ENCODE data around the gene ADRA2B. TPM values are rescaled to one million over a fixed set of nuclear protein-coding genes. Genes with fewer than 3 reads are reported as not detected.
"Not testable (repeated sequence)": the region's sequence is repeated elsewhere in the genome, so short reads cannot be mapped to it uniquely, and the experiment has no call there.

Gene ADRA2B
- total RNA-seq, 1 donor from 2014 or later = 0.32 TPM

DNA sequence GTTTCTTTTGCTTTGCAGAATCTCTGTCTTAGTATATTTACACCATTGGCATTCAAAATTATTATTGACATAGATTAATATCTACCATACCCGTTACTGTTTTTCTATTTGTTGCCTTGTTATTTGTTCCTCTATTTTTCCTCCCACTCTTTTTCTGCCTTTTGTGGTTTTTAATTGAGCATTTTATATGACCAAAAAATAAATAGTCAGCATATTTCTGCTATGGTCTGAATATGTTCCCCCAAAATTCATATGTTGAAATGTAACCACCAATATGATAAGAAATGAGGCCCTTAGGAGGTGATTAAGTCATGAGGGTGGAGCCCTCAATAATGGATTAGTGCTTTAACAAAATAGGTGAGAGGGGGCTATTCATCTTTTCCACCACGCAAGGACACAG is 35.3 kb downstream of the ADRA2B start:
- intact Hi-C loops (cut with DNase I) = no loop called here
- DNase-seq (no peak), ATAC-seq (no peak)
- H3K4me1 ChIP-seq = no peaks in the 10 kb centered on the region
- H3K9me3 ChIP-seq = no peaks in the 10 kb centered on the region
- no peaks in the 10 kb centered on the region for H3K27me3 ChIP-seq (ENCODE audit: low read depth)
- no peak overlapping the region for H3K4me3 ChIP-seq
- no peaks in the 10 kb centered on the region for H3K36me3 ChIP-seq
- TF ChIP-seq, protein P1, sequence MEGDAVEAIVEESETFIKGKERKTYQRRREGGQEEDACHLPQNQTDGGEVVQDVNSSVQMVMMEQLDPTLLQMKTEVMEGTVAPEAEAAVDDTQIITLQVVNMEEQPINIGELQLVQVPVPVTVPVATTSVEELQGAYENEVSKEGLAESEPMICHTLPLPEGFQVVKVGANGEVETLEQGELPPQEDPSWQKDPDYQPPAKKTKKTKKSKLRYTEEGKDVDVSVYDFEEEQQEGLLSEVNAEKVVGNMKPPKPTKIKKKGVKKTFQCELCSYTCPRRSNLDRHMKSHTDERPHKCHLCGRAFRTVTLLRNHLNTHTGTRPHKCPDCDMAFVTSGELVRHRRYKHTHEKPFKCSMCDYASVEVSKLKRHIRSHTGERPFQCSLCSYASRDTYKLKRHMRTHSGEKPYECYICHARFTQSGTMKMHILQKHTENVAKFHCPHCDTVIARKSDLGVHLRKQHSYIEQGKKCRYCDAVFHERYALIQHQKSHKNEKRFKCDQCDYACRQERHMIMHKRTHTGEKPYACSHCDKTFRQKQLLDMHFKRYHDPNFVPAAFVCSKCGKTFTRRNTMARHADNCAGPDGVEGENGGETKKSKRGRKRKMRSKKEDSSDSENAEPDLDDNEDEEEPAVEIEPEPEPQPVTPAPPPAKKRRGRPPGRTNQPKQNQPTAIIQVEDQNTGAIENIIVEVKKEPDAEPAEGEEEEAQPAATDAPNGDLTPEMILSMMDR (IDR thresholded peaks at IDR 0.05) = no peak
- no peak overlapping the region for H3K27ac ChIP-seq

DNA sequence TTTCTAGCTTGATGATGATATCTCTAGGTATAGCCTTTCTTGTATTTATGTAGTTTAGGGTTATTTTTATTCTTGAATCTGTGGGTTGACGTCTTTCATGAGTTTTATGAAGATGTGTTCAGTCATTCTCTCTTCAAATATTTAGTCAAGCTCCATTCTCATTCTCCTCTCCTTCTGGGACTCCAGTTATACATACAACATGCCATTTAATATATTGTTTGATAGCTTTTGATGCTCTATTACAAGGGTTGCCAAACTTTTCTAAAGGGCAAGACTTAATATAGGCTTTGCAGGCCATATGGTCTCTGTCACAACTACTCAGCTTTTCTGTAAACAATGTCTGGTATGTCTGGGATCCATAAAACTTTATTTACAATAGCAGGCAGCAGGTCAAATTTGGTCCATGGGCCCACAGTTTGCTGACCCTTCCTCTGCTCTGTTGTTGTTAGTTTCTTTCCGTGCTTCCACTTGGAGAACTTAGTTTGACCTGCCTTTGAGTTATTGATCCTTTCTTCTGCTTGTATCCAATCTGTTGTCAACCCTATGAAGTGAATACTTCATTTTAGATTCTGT is 41.1 kb downstream of the ADRA2B start:
- H3K27me3 ChIP-seq (ENCODE audit: low read depth) = no peaks in the 10 kb centered on the region
- no peak for DNase-seq
- no peaks in the 10 kb centered on the region for H3K4me1 ChIP-seq
- no peak overlapping the region for H3K27ac ChIP-seq
- no peak for ATAC-seq
- TF ChIP-seq, protein P1 (IDR thresholded peaks at IDR 0.05) = no peak
- intact Hi-C loops (cut with DNase I) = no loop called here
- no peaks in the 10 kb centered on the region for H3K36me3 ChIP-seq
- H3K4me3 ChIP-seq = no peak overlapping the region
- H3K9me3 ChIP-seq = no peaks in the 10 kb centered on the region

DNA sequence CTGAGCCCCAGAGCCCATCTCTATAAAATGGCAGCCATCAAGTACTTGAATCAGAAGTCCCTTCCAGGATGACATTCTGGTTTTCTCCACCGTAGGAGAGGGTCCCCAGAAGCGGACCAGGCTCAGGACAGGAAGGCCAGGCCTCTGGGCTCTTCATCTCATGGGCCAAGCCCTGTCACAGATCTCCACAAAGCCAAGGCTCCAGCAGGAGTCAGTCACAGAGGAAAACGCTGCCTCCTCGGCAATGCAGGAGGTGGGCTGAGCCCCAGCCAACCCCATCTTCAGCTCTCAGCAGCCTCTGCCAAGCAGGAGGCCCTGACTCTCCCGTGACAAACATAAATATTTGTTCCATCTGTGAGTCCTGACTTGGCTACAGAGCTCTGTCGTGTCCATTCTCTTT is 42.2 kb downstream of the ADRA2B start:
- intact Hi-C loops (cut with DNase I) = no loop called here

DNA sequence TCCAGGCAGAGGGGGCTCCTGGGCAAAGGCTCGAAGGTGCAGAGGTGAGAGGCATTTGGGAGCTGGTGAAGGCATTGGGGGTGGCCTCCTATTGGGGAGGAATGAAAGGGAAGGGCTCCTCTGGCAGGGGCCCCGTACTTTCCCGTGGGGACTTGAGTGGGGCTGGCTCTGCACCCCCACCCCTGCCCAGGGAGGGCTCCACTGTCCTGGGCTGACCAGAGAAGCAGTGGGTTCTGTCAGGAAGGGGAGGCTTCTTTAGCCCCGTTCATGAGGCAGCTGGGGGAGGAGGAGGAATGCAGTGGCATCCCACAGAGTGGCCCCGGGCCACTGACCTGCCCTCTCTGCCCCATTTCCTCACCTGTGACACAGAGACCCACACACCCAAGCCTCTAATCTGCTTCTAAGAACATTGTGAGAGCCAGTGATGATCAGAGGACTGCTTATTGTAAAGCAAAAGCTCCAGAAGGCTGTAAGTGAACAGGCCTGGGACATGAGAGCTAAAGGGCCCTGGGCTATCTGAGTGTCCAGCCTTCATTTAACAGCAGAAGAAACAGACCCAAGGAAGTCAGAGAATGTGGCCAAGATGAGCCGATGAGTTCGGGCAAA is 43.1 kb downstream of the ADRA2B start:
- DNase-seq (no peak), ATAC-seq (no peak)
- intact Hi-C loops (cut with DNase I) = no loop called here

More for the DNA sequence above, 42.2 kb downstream of the ADRA2B start:
- H3K27me3 ChIP-seq (ENCODE audit: low read depth) = no peaks in the 10 kb centered on the region
- H3K4me1 ChIP-seq = no peaks in the 10 kb centered on the region
- TF ChIP-seq, protein P1 (IDR thresholded peaks at IDR 0.05) = no peak
- H3K36me3 ChIP-seq = no peaks in the 10 kb centered on the region
- ATAC-seq (no peak), DNase-seq (no peak)
- no peak overlapping the region for H3K27ac ChIP-seq
- H3K4me3 ChIP-seq = no peak overlapping the region
- H3K9me3 ChIP-seq = no peaks in the 10 kb centered on the region

DNA sequence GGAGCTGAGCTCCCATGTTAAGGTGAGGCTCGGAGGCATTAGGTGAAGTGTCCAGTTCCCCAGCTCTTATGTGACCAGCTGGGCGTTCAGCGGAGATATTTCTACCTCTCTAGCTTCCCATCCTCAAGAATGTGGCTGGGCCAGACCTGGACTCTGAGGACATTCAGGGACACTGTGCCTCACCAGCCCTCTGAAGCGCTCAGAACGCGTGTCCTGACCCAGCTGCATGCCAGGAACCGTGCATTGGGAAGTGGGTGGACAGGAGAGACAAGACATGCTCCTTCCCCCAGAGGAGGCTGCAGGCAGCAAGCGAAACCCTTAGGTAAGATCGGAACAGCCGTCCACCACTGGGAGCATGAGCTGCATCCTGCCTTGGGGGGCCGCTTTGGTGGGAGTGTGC is 43.6 kb downstream of the ADRA2B start:
- Histone ChIP-seq H3K9me3 (no peaks in the 10 kb centered on the region), H3K4me1 (no peaks in the 10 kb centered on the region), H3K27ac (no peak overlapping the region), H3K36me3 (no peaks in the 10 kb centered on the region), H3K4me3 (no peak overlapping the region), H3K27me3 (ENCODE audit: low read depth) (peaks cover 5% of the 10 kb centered on the region)
- DNase-seq (no peak), ATAC-seq (peak; percentile 71 to 74)
- TF ChIP-seq, protein P1 (IDR thresholded peaks at IDR 0.05) = no peak
- intact Hi-C loops (cut with DNase I) = no loop called here

More for the DNA sequence above, 43.1 kb downstream of the ADRA2B start:
- H3K9me3 ChIP-seq = no peaks in the 10 kb centered on the region
- no peak overlapping the region for H3K4me3 ChIP-seq
- TF ChIP-seq, protein P1 (IDR thresholded peaks at IDR 0.05) = no peak
- no peak overlapping the region for H3K27ac ChIP-seq
- no peaks in the 10 kb centered on the region for H3K36me3 ChIP-seq
- peaks cover under 1% of the 10 kb centered on the region for H3K27me3 ChIP-seq (ENCODE audit: low read depth)
- no peaks in the 10 kb centered on the region for H3K4me1 ChIP-seq

DNA sequence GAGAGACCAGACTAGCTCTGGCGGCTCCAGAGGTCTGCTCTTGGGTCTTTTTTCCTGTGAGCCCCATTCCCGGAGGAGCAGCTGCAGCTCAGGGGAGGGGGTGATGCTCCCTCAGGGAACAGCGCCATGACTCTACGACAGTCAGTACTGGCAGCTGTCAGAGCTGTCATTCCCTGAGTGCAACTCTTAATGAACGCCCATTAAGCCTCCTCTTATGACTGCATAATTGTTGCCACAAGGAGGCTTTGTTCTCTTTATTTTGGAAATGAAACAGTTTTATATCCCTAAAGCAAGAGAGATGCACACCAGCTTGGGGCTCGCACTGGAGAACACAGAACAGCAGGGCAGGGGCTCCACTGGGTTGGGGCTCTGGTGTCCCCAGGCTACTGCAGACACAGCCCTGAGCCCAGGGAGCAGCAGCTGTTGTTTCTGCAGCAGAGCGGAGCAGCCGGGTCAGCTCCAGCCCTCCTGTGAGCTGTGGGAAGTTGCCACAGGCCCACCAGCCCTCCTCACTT is 44.3 kb downstream of the ADRA2B start:
- ATAC-seq; H3K9me3 ChIP-seq; H3K27ac ChIP-seq; H3K4me1 ChIP-seq; H3K27me3 ChIP-seq (ENCODE audit: low read depth); intact Hi-C loops (cut with DNase I); H3K4me3 ChIP-seq; H3K36me3 ChIP-seq; DNase-seq: not testable (repeated sequence)

DNA sequence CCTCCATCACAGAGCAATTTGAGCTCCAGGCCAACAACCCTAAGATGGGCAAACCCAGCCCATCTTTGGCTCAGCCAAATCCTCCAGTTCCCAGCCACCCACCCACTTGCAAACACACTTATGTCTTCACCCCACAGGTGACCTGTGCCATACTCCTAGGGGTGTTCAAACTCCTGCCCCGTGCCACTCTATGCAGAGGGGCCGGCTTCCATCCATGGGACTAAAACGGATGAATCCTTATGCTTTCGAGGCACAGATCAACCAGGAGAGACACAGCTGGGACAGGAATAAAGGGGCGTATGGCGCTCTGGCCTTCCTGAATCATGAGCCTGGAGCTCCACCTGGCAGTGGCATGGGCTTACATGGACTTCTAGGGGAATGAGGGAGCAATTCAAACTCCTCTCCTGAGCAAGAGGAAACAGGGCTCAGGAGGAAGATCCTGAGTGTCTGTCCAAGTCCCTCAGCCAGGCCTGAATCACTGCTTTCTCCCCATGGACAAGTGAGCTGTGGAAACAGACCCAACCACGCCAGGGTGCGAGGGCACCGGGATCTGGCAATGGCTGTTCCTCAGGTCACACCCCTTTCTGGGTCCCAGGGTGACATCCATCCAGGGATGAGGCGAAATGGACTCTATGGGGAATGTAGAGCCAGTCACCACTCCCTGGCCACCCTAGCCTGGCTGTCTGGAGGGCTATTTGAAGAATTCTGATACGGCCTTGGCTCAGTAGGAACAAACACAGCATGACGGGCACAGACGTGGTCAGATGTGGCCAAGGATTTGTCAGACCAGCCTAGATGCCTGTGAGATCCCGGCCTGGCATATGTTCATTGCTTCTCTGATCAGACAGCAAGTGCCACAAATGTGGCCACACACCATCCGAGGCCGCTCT is 45.0 kb downstream of the ADRA2B start:
- intact Hi-C loops (cut with DNase I); H3K4me3 ChIP-seq; H3K4me1 ChIP-seq; H3K36me3 ChIP-seq; H3K27ac ChIP-seq; ATAC-seq; H3K9me3 ChIP-seq; DNase-seq; H3K27me3 ChIP-seq (ENCODE audit: low read depth): not testable (repeated sequence)

DNA sequence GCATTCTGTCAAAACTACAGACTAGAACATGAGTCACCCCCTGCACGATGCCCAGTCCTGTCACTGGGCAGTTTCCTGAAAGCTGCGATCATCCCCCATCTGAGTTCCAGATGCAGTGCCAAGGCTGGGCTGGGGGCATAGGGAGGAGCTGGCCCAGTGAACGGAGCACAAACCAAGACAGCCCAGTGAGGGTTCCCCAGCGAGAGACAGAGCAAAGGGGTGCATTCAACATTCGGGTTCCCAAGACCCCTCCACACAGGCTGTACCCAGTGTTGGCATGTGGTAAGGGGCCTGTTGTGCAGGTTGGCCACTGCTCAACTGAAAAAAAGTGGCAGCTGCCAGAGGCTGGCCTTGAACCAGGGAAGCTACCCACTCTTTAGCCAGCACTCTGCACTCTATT is 46.0 kb downstream of the ADRA2B start:
- DNase-seq; ATAC-seq; intact Hi-C loops (cut with DNase I): not testable (repeated sequence)

More for the DNA sequence above, 46.0 kb downstream of the ADRA2B start:
- not testable (repeated sequence) for H3K36me3 ChIP-seq; H3K4me3 ChIP-seq; H3K27me3 ChIP-seq (ENCODE audit: low read depth); H3K4me1 ChIP-seq; H3K9me3 ChIP-seq; H3K27ac ChIP-seq

Measured in lower lobe of right lung (tissue), 2 donors.